OCI-LY7 (cell line): ENCODE results near the gene TTLL9. TPM values are rescaled to one million over a fixed set of nuclear protein-coding genes. Genes with fewer than 3 reads are reported as not detected.

ENCODE experiments used
- BruUV-seq: library from RNA; stranded (reverse); fragments of 400-500 nt; replicated peaks from 2 replicates; lab custom pipeline; 2021; lab: Mats Ljungman, UMichigan
- CTCF ChIA-PET: fragments of 300-600 bp; sonication (Branson Sonifier 250); formaldehyde crosslinking; loops from one replicate; lab custom pipeline; 2022; ENCODE audit warnings: antibody characterized with exemption; ENCODE audit not compliant: unreplicated experiment; lab: Charles Lee
- POLR2A ChIA-PET: fragments of 300-600 bp; sonication (Branson Sonifier 250); formaldehyde crosslinking; loops from one replicate; lab custom pipeline; 2022; ENCODE audit warnings: antibody characterized with exemption; lab: Charles Lee
- DNase-seq: peaks from one replicate; pipeline ENCODE4 v3.0.0-alpha.2; 2015; ENCODE audit warnings: low spot score
- H2AFZ ChIP-seq: fragments of 200-600 bp; sonication (generic), shearing (Covaris generic); 2 replicates; pipeline ENCODE4 v1.6.1; 2014; ENCODE audit warnings: mild to moderate bottlenecking, antibody characterized with exemption, low read length, moderate library complexity
- H3K27ac ChIP-seq: fragments of 200-600 bp; sonication (generic); 2 replicates; pipeline ENCODE4 v1.5.1; 2014; ENCODE audit warnings: mixed run types, low read depth, mild to moderate bottlenecking, moderate library complexity, low read length, inconsistent platforms; ENCODE audit not compliant: poor library complexity, severe bottlenecking
- H3K36me3 ChIP-seq: fragments of 200-600 bp; sonication (generic); 2 replicates; pipeline ENCODE4 v1.6.1; 2014; ENCODE audit warnings: mild to moderate bottlenecking, antibody characterized with exemption, low read length, moderate library complexity, mixed read lengths; ENCODE audit not compliant: insufficient read depth
- H3K4me1 ChIP-seq: fragments of 200-600 bp; sonication (generic); 2 replicates; pipeline ENCODE4 v1.5.1; 2014; ENCODE audit warnings: mild to moderate bottlenecking, low read length; ENCODE audit not compliant: insufficient read depth, poor library complexity, severe bottlenecking
- H3K4me2 ChIP-seq: fragments of 200-600 bp; sonication (generic); 2 replicates; pipeline ENCODE4 v1.6.1; 2014; ENCODE audit warnings: mild to moderate bottlenecking, low read length
- H3K4me3 ChIP-seq: fragments of 200-600 bp; sonication (generic); 2 replicates; pipeline ENCODE4 v1.5.1; 2014; ENCODE audit warnings: mild to moderate bottlenecking, low read depth, low read length; ENCODE audit not compliant: poor library complexity, severe bottlenecking
- H3K79me2 ChIP-seq: fragments of 200-600 bp; sonication (generic); 2 replicates; pipeline ENCODE4 v1.6.1; 2016; ENCODE audit warnings: low read depth, mild to moderate bottlenecking, low read length, moderate library complexity, mixed read lengths; ENCODE audit not compliant: insufficient read depth
- H3K9me2 ChIP-seq: fragments of 200-600 bp; sonication (generic); 2 replicates; pipeline ENCODE4 v1.6.1; 2016; ENCODE audit warnings: mild to moderate bottlenecking, low read length, mixed read lengths; ENCODE audit not compliant: insufficient read depth
- H3K9me3 ChIP-seq: fragments of 200-600 bp; sonication (generic); 2 replicates; pipeline ENCODE4 v1.6.1; 2014; ENCODE audit warnings: mild to moderate bottlenecking, mixed run types, low read length, mixed read lengths
- H4K20me1 ChIP-seq: fragments of 200-600 bp; sonication (generic); 2 replicates; pipeline ENCODE4 v1.6.1; 2014; ENCODE audit warnings: mild to moderate bottlenecking, antibody characterized with exemption, low read length, moderate library complexity, mixed read lengths; ENCODE audit not compliant: insufficient read depth
- CTCF ChIP-seq: fragments of 200-600 bp; sonication (generic); conservative IDR thresholded peaks from 2 replicates; pipeline ENCODE4 v1.5.1; 2014; ENCODE audit warnings: mild to moderate bottlenecking, antibody characterized with exemption, low read length, moderate library complexity, mixed read lengths
- EZH2phosphoT487 ChIP-seq: fragments of 200-600 bp; sonication (generic); IDR thresholded peaks from 2 replicates; pipeline ENCODE4 v1.6.1; 2018; ENCODE audit warnings: low read depth, borderline replicate concordance, mild to moderate bottlenecking, mixed run types, antibody characterized with exemption, low read length, moderate library complexity, mixed read lengths
- intact Hi-C: fragments of 100-400 bp; cut with micrococcal nuclease; formaldehyde crosslinking; loops from one replicate; pipeline ENCODE4 v1.10.0; 2022; ENCODE audit not compliant: unreplicated experiment
- total RNA-seq, 2 experiments: library from RNA; depleted of rRNA in 1 of 2; stranded (reverse); fragments of >200 nt in 1 of 2; shearing (Covaris generic) in 1 of 2; gene quantifications; 2 replicates each; pipeline ENCODE4 v1.2.3, GENCODE V29; 2014 to 2022

The TTLL9 gene
- total RNA-seq, 2 experiments from 2014 or later: not detected

- no peaks in the 10 kb centered on the region for H3K79me2 ChIP-seq
- intact Hi-C loops: no loop called here
- no peaks in the 10 kb centered on the region for H3K9me2 ChIP-seq
- DNase-seq: peak; percentile 74
- no peak overlapping the region for H3K4me2 ChIP-seq
- no peaks in the 10 kb centered on the region for H3K9me3 ChIP-seq
- peaks cover 6% of the 10 kb centered on the region for H3K4me1 ChIP-seq
- no peak overlapping the region for H2AFZ ChIP-seq
- no peaks in the 10 kb centered on the region for H3K36me3 ChIP-seq
- H3K27ac ChIP-seq: no peak overlapping the region
- H3K4me3 ChIP-seq: no peak overlapping the region
- TF ChIP-seq EZH2phosphoT487: no peak
- no peak for TF ChIP-seq CTCF
- no TSS peak for BruUV-seq
- ChIA-PET CTCF (no interaction called here), POLR2A (no interaction called here)
- no peaks in the 10 kb centered on the region; the same call in 1 of the 2 replicates for H4K20me1 ChIP-seq
Measured at GRCh38 chr20:31968291-31969126, 98.1 kb downstream of the TTLL9 start.

- ChIA-PET POLR2A (interaction anchor here (0.5 to 0.6 kb wide), 2 partner anchors 30 to 89 kb away, joined by 3 read pairs; no protein-coding TSS in a partner anchor), CTCF (no interaction called here)
- DNase-seq: no peak
- Histone ChIP-seq H3K9me3 (no peaks in the 10 kb centered on the region), H4K20me1 (no peaks in the 10 kb centered on the region; the same call in 1 of the 2 replicates), H3K36me3 (no peaks in the 10 kb centered on the region), H3K27ac (no peak overlapping the region), H3K4me3 (no peak overlapping the region), H2AFZ (no peak overlapping the region), H3K9me2 (no peaks in the 10 kb centered on the region), H3K4me1 (peaks cover 6% of the 10 kb centered on the region), H3K4me2 (no peak overlapping the region), H3K79me2 (no peaks in the 10 kb centered on the region)
- TF ChIP-seq EZH2phosphoT487 (no peak), CTCF (no peak)
- no TSS peak for BruUV-seq
- intact Hi-C loops: no loop called here
Measured at GRCh38 chr20:31969991-31970390, 99.6 kb downstream of the TTLL9 start.
